GM12878 (cell line): Measurements from ENCODE around the gene UQCRH. TPM values are rescaled to one million over a fixed set of nuclear protein-coding genes. Genes with fewer than 3 reads are reported as not detected.

Source experiments
- ATAC-seq: fragments of 200-7000 bp; cut with Tn5 transposase; 3 replicates; pipeline ENCODE4 v1.9.1; 2020; ENCODE audit warnings: mild to moderate bottlenecking, moderate library complexity
- BruUV-seq: library from RNA; stranded (reverse); fragments of 400-500 nt; replicated peaks from 2 replicates; lab custom pipeline; 2021; lab: Mats Ljungman, UMichigan
- CTCF ChIA-PET: fragments of 300-600 bp; sonication (Branson Sonifier 250); formaldehyde crosslinking; extraction: SDS; loops from one replicate; lab custom pipeline; 2021; ENCODE audit warnings: inconsistent platforms; lab: Yijun Ruan, JAX
- POLR2A ChIA-PET: fragments of 350-600 bp; formaldehyde crosslinking; extraction: SDS; loops from one replicate; lab custom pipeline; 2021; ENCODE audit warnings: inconsistent platforms; lab: Charles Lee
- RAD21 ChIA-PET: fragments of 300-600 bp; sonication (Branson Sonifier 250); formaldehyde crosslinking; loops from one replicate; lab custom pipeline; 2023; ENCODE audit warnings: antibody characterized with exemption; ENCODE audit not compliant: unreplicated experiment; lab: Charles Lee
- SMC1A ChIA-PET: fragments of 300-600 bp; sonication (Branson Sonifier 250); formaldehyde crosslinking; loops from one replicate; lab custom pipeline; 2023; ENCODE audit not compliant: unreplicated experiment, uncharacterized antibody; lab: Charles Lee
- DNase-seq: peaks from one replicate; pipeline ENCODE4 v3.0.0-alpha.2; 2011; ENCODE audit warnings: low read depth, low spot score
- FAIRE-seq: peaks from 3 replicates; lab custom pipeline; 2011; peaks lifted over from hg19 to GRCh38; lab: Jason Lieb, UNC
- H2AFZ ChIP-seq: 2 replicates; pipeline ENCODE4 v1.6.0; 2011; ENCODE audit warnings: low read depth, low read length, control low read depth; ENCODE audit not compliant: control insufficient read depth
- H3K27ac ChIP-seq: 2 replicates; pipeline ENCODE4 v1.5.1; 2011; ENCODE audit warnings: control low read depth; ENCODE audit not compliant: control insufficient read depth, insufficient read depth
- H3K27me3 ChIP-seq, 2 experiments: replicated peaks in 1 of 2; 2 replicates each; pipeline versions ENCODE4 v1.6.0 to v1.6.1; 2011; ENCODE audit warnings: low read length in 1 of 2; ENCODE audit not compliant: control insufficient read depth in 2 of 2, insufficient read depth in 2 of 2
- H3K36me3 ChIP-seq, 2 experiments: 2 replicates each; pipeline ENCODE4 v1.5.1; 2011; ENCODE audit warnings: low read length in 1 of 2; ENCODE audit not compliant: control insufficient read depth in 2 of 2, insufficient read depth in 2 of 2
- H3K4me1 ChIP-seq: 2 replicates; pipeline ENCODE4 v1.6.1; 2011; ENCODE audit warnings: mild to moderate bottlenecking, low read length, moderate library complexity, mixed read lengths; ENCODE audit not compliant: control insufficient read depth, insufficient read depth
- H3K4me2 ChIP-seq: 2 replicates; pipeline ENCODE4 v1.6.0; 2011; ENCODE audit warnings: control low read depth; ENCODE audit not compliant: control insufficient read depth, insufficient read depth
- H3K4me3 ChIP-seq: fragments of 200-600 bp; sonication (generic); 2 replicates; pipeline ENCODE4 v1.5.1; 2016
- H3K79me2 ChIP-seq: 2 replicates; pipeline ENCODE4 v1.6.0; 2011; ENCODE audit warnings: low read length; ENCODE audit not compliant: control insufficient read depth, insufficient read depth
- H3K9ac ChIP-seq: 2 replicates; pipeline ENCODE4 v1.8.0; 2011; ENCODE audit warnings: low read length, control low read depth, mixed read lengths; ENCODE audit not compliant: control insufficient read depth, insufficient read depth
- H3K9me3 ChIP-seq: replicated peaks from 3 replicates; pipeline ENCODE4 v1.5.1; 2011; ENCODE audit warnings: mild to moderate bottlenecking, low read length; ENCODE audit not compliant: control insufficient read depth, insufficient read depth
- H4K20me1 ChIP-seq: 2 replicates; pipeline ENCODE4 v1.6.0; 2011; ENCODE audit not compliant: control insufficient read depth, insufficient read depth
- ATF2 ChIP-seq: IDR thresholded peaks from 2 replicates; pipeline ENCODE4 v1.6.1; 2012; ENCODE audit warnings: low read length, inconsistent platforms
- ATF7 ChIP-seq: fragments of 450-650 bp; IDR thresholded peaks from 2 replicates; pipeline ENCODE4 v1.6.1; 2016; ENCODE audit warnings: low read depth, mild to moderate bottlenecking
- EZH2 ChIP-seq: IDR thresholded peaks from 2 replicates; pipeline ENCODE4 v1.6.1; 2012; ENCODE audit warnings: low read depth, mild to moderate bottlenecking, control low read depth, inconsistent platforms, low read length, borderline replicate concordance; ENCODE audit not compliant: control insufficient read depth
- FOXK2 ChIP-seq: fragments of 450-650 bp; IDR thresholded peaks from 2 replicates; pipeline ENCODE4 v1.6.1; 2017; ENCODE audit warnings: mild to moderate bottlenecking, moderate library complexity
- HDAC6 ChIP-seq: fragments of 200-600 bp; sonication (generic); IDR thresholded peaks from one replicate; pipeline ENCODE4 v1.8.0; 2017; ENCODE audit warnings: antibody characterized with exemption; ENCODE audit not compliant: unreplicated experiment
- HDGF ChIP-seq: fragments of 450-650 bp; IDR thresholded peaks from 2 replicates; pipeline ENCODE4 v1.6.1; 2016; ENCODE audit warnings: antibody characterized with exemption
- HSF1 ChIP-seq: fragments of 150-350 bp; IDR thresholded peaks from 2 replicates; pipeline ENCODE4 v1.6.1; 2014; ENCODE audit warnings: mild to moderate bottlenecking, low read depth, low read length
- JUNB ChIP-seq: IDR thresholded peaks from 2 replicates; pipeline ENCODE4 v1.6.1; 2016; ENCODE audit warnings: antibody characterized with exemption, mild to moderate bottlenecking
- MLLT1 ChIP-seq: fragments of 450-650 bp; IDR thresholded peaks from 2 replicates; pipeline ENCODE4 v1.6.1; 2016; ENCODE audit warnings: mild to moderate bottlenecking
- MXI1 ChIP-seq: fragments of 150-350 bp; IDR thresholded peaks from 2 replicates; pipeline ENCODE4 v1.6.1; 2011; ENCODE audit warnings: low read depth, mild to moderate bottlenecking, inconsistent platforms, low read length, improper control_type of control experiment
- NBN ChIP-seq: fragments of 450-650 bp; IDR thresholded peaks from 2 replicates; pipeline ENCODE4 v1.6.1; 2016
- NFYB ChIP-seq: IDR thresholded peaks from 2 replicates; pipeline ENCODE4 v1.6.1; 2011; ENCODE audit warnings: low read depth, mild to moderate bottlenecking, low read length, improper control_type of control experiment, moderate library complexity; ENCODE audit not compliant: insufficient read depth
- POLR2AphosphoS2 ChIP-seq: IDR thresholded peaks from 2 replicates; pipeline ENCODE4 v1.6.1; 2011; ENCODE audit warnings: low read depth, mild to moderate bottlenecking, low read length, improper control_type of control experiment, moderate library complexity
- SMARCA5 ChIP-seq: fragments of 450-650 bp; IDR thresholded peaks from 2 replicates; pipeline ENCODE4 v1.6.1; 2017; ENCODE audit warnings: mild to moderate bottlenecking
- YY1 ChIP-seq: IDR thresholded peaks from 2 replicates; pipeline ENCODE4 v1.6.1; 2011; ENCODE audit warnings: low read depth, mild to moderate bottlenecking, low read length
- ZNF207 ChIP-seq: fragments of 450-650 bp; IDR thresholded peaks from 2 replicates; pipeline ENCODE4 v1.6.1; 2014; ENCODE audit warnings: antibody characterized with exemption, mild to moderate bottlenecking, borderline replicate concordance
- ZSCAN29 ChIP-seq: fragments of 450-650 bp; IDR thresholded peaks from 2 replicates; pipeline ENCODE4 v1.6.1; 2017; ENCODE audit warnings: mild to moderate bottlenecking, moderate library complexity
- WGBS: methylation state at CpG from one replicate; pipeline ENCODE4 v1.1.6; 2016; ENCODE audit warnings: low lambda C conversion rate; ENCODE audit not compliant: insufficient replicate concordance, insufficient coverage; ENCODE audit errors: missing lambda C conversion rate; 5-methylcytosine and 5-hydroxymethylcytosine counted together
- in situ Hi-C: fragments of 300-500 bp; cut with MboI; formaldehyde crosslinking; loops from 9 replicates; pipeline ENCODE4 v1.14.3; 2018; ENCODE audit warnings: mixed read lengths
- intact Hi-C: fragments of 100-400 bp; cut with micrococcal nuclease; formaldehyde crosslinking; loops from one replicate; pipeline ENCODE4 v1.14.2; 2022; ENCODE audit not compliant: unreplicated experiment
- polyA plus RNA-seq, 11 experiments: library from polyadenylated mRNA; depleted of rRNA in 4 of 11; unstranded in 6 of 11; stranded (reverse) in 5 of 11; fragments of >200 nt; fragmentation: Nextera tagmentation in 4 of 11; fragmentation: Illumina TruSeq in 1 of 11; extraction: Ambion mirVana in 4 of 11; extraction: Trizol in 1 of 11; gene quantifications; 1 replicate in 1 of 11; 2 replicates in 10 of 11; pipeline versions ENCODE4 v1.2.1 to v1.2.3, GENCODE V29; 2011 to 2016; ENCODE audit warnings: inconsistent platforms in 2 of 11, missing spikeins in 2 of 11, low read depth in 1 of 11
- total RNA-seq, 4 experiments: library from RNA; depleted of rRNA in 3 of 4; stranded (reverse); fragments of >200 nt in 3 of 4; fragmentation: Illumina TruSeq in 1 of 4; extraction: Trizol in 1 of 4; gene quantifications; 2 replicates each; pipeline versions ENCODE4 v1.2.1 to v1.2.3, GENCODE V29; 2013 to 2021

Gene UQCRH
- total and polyA plus RNA-seq, 10 of the 15 experiments (the other 5 are each of a cell fraction or from before 2014, with no cell fraction given): 363 to 1,782 (median 597) TPM

- under 1% methylated on average over 76 of the region's 79 CpGs for WGBS
- RAD21 ChIA-PET: interaction anchor here (2.1 to 3.6 kb wide), 4 partner anchors 40 to 45 kb away, joined by 7 to 49 read pairs (median 23); partner anchors contain the start of gene NSUN4
- peak; percentile 61 for ATAC-seq
- SMC1A ChIA-PET: interaction anchor here (0.8 to 3.9 kb wide), 7 partner anchors 14 to 45 kb away, joined by 3 to 30 read pairs (median 11); partner anchors contain the start of gene NSUN4
- POLR2A ChIA-PET: interaction anchor here (0.8 to 2.9 kb wide), 5 partner anchors 9 to 46 kb away, joined by 3 to 37 read pairs (median 4); no protein-coding TSS in a partner anchor
- Histone ChIP-seq H3K36me3 (peaks cover 6 to 10% of the 10 kb centered on the region in 2 experiments), H3K4me2 (peak overlapping the region; percentile 91), H3K27me3 (no peaks in the 10 kb centered on the region), H3K4me3 (peak overlapping the region; percentile 98), H3K9ac (peak overlapping the region; percentile 93), H3K27ac (peak overlapping the region; percentile 84), H4K20me1 (no peaks in the 10 kb centered on the region), H3K79me2 (peaks cover 81% of the 10 kb centered on the region), H3K9me3 (no peaks in the 10 kb centered on the region), H3K4me1 (peaks cover 14% of the 10 kb centered on the region), H2AFZ (peak overlapping the region; percentile 48)
- no TSS peak for BruUV-seq
- intact Hi-C loops (loop anchor here (2.0 kb wide), 1 partner anchor 31 kb away; no protein-coding TSS in a partner anchor), in situ Hi-C loops (loop anchor here (5.0 kb wide), 1 partner anchor 40 kb away; the partner anchor contains the start of gene NSUN4)
- DNase-seq: no peak
- FAIRE-seq: no peak
- CTCF ChIA-PET: interaction anchor here (1.3 to 7.7 kb wide), 5 partner anchors 12 to 78 kb away, joined by 3 to 181 read pairs (median 5); partner anchors contain the start of gene NSUN4
- TF ChIP-seq YY1 (peak; percentile 52; the same call in 1 of the 2 replicates), NFYB (no peak), MLLT1 (peak; percentile 55), HSF1 (no peak), FOXK2 (no peak), ATF2 (no peak), JUNB (no peak), SMARCA5 (peak; percentile 91), ZNF207 (no peak; the same call in 1 of the 2 replicates), ZSCAN29 (peak; percentile 27; the same call in 1 of the 2 replicates), NBN (no peak), HDAC6 (no peak), ATF7 (no peak), MXI1 (0 out of 2 replicates have a peak, but pooled peaks have one; percentile 21), EZH2 (no peak), HDGF (0 out of 2 replicates have a peak, but pooled peaks have one; percentile 44), POLR2AphosphoS2 (peak; percentile 33; the same call in 1 of the 2 replicates)
These were observed 1.5 kb upstream of the UQCRH start for GRCh38 chr1:46301808-46302640.
